Lung (tissue), 12 donors: ENCODE results near the gene SLC44A1. TPM values are rescaled to one million over a fixed set of nuclear protein-coding genes. Genes with fewer than 3 reads are reported as not detected.
A peak's percentile ranks its signal among the peaks of the same experiment; 100 is the strongest.

Experiments used
- ATAC-seq: fragments of 200-7000 bp; cut with Tn5 transposase; one replicate; pipeline ENCODE4 v1.9.1; 2020; ENCODE audit warnings: moderate number of reproducible peaks; ENCODE audit not compliant: insufficient read depth, low FRiP score
- DNase-seq, 3 donors: peaks; one replicate each; pipeline ENCODE4 v3.0.0-alpha.2; 2013 to 2017
- H3K27ac ChIP-seq, 2 donors: one replicate each; pipeline ENCODE4 v1.5.1; 2013; ENCODE audit warnings: mild to moderate bottlenecking in 2 of 2, moderate library complexity in 2 of 2, control low read depth in 1 of 2, inconsistent platforms in 1 of 2, low read depth in 1 of 2, low read length in 1 of 2
- H3K27me3 ChIP-seq, 3 donors: one replicate each; pipeline ENCODE4 v1.5.1; 2013; ENCODE audit warnings: low read length in 2 of 3; ENCODE audit not compliant: control insufficient read depth in 3 of 3, insufficient read depth in 3 of 3
- H3K36me3 ChIP-seq, 4 donors: one replicate each; pipeline ENCODE4 v1.5.1; 2013; ENCODE audit warnings: low read length in 4 of 4, mild to moderate bottlenecking in 1 of 4, moderate library complexity in 1 of 4; ENCODE audit not compliant: control insufficient read depth in 4 of 4, insufficient read depth in 4 of 4
- H3K4me1 ChIP-seq, 5 donors: one replicate each; pipeline ENCODE4 v1.5.1; 2013; ENCODE audit warnings: low read length in 5 of 5, mild to moderate bottlenecking in 2 of 5, moderate library complexity in 1 of 5; ENCODE audit not compliant: control insufficient read depth in 5 of 5, insufficient read depth in 5 of 5
- H3K4me3 ChIP-seq: one replicate; pipeline ENCODE4 v1.5.1; 2013; ENCODE audit warnings: mild to moderate bottlenecking, control low read depth, moderate library complexity
- H3K9ac ChIP-seq, 2 donors: one replicate each; pipeline ENCODE4 v1.5.1; 2013; ENCODE audit warnings: low read length in 2 of 2, control low read depth in 1 of 2; ENCODE audit not compliant: insufficient read depth in 1 of 2
- H3K9me3 ChIP-seq, 4 donors: one replicate each; pipeline ENCODE4 v1.5.1; 2013; ENCODE audit warnings: low read length in 3 of 4, mild to moderate bottlenecking in 1 of 4, moderate library complexity in 1 of 4; ENCODE audit not compliant: control insufficient read depth in 4 of 4, insufficient read depth in 3 of 4
- CTCF ChIP-seq: IDR thresholded peaks from 2 replicates; pipeline ENCODE4 v1.5.1; 2012; ENCODE audit warnings: mild to moderate bottlenecking; ENCODE audit errors: control extremely low read depth, extremely low read depth
- WGBS, 2 donors: extraction: QIAGEN DNeasy Blood & Tissue Kit; methylation state at CpG; one replicate each; pipeline ENCODE4 v1.1.7; 2013; 5-methylcytosine and 5-hydroxymethylcytosine counted together
- polyA plus RNA-seq, 2 donors: library from polyadenylated mRNA; stranded (reverse); fragments of 200-250 nt; gene quantifications; one replicate each; pipeline ENCODE4 v1.2.1, GENCODE V29; 2013
- total RNA-seq, 2 donors: library from RNA; depleted of rRNA in 1 of 2; stranded (reverse); fragments of >200 nt in 1 of 2; gene quantifications; one replicate each; pipeline ENCODE4 v1.2.1, GENCODE V29; 2014 to 2021
- donor health status: control.
- donor health status: control.
- donor health status: Bipolar disorder and iron deficiency.
- donor health status: healthy.
- donor health status: DM: yes; HTN: yes; CAD: no.

The SLC44A1 gene
- total and polyA plus RNA-seq, 4 donors: 13.0 to 61.7 (median 33.8) TPM

GRCh38 chr9:105444130-105444529 is 199.7 kb downstream of the SLC44A1 start:
- H3K36me3 ChIP-seq: no peaks in the 10 kb centered on the region

DNA sequence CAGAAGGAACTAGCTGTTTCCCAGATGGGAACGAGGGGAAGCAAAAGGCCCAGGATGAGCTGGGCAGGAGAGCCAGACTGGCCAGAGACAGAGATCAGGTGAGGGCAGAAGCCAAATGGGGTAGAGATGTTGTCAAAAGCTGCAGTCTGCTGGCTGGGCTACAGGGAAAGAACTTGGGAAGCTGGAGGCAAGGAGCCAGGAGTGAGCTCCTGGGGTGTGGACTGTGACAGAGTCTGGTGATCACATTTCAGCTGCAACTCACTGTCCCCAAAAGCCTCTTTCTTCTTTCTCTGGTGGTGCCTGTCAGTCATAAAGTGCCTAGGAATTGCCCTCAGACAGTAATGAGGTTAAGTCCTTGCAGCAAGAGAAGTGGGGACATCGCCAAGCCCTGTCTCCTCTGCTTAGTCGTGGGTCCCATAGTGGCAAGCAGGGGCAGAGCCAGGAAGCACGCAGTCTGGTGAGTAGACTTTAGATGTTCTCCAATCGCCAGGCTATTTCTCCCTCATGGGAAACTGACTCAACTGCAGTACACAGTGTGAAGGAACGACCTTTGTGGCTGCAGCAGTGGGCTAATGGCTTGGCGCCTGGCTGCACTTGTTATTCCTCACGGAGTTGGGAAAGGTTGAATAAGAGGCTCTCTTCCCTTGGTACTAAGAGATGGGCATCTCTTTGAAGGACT is 200.9 kb downstream of the SLC44A1 start:
- no peaks in the 10 kb centered on the region for H3K9me3 ChIP-seq
- TF ChIP-seq CTCF: no peak
- H3K4me3 ChIP-seq: no peak overlapping the region
- no peaks in the 10 kb centered on the region for H3K36me3 ChIP-seq
- WGBS, 2 donors: 87 to 91% methylated on average over 8 of the region's 8 CpGs
- H3K27me3 ChIP-seq: no peaks in the 10 kb centered on the region
- ATAC-seq (no peak), DNase-seq (no peak)
- no peak overlapping the region for H3K9ac ChIP-seq
- no peak overlapping the region for H3K27ac ChIP-seq
- H3K4me1 ChIP-seq: peaks cover 0 to 16% (median 0%) of the 10 kb centered on the region in 5 donors

More at GRCh38 chr9:105444130-105444529, 199.7 kb downstream of the SLC44A1 start:
- WGBS, 2 donors: 62 to 71% methylated on average over 4 of the region's 4 CpGs
- DNase-seq: no peak
- H3K4me1 ChIP-seq: peaks cover 0 to 8% (median 0%) of the 10 kb centered on the region in 5 donors
- H3K4me3 ChIP-seq: no peak overlapping the region
- no peak for ATAC-seq
- H3K27ac ChIP-seq: no peak overlapping the region
- TF ChIP-seq CTCF: no peak
- H3K9ac ChIP-seq: no peak overlapping the region
- H3K27me3 ChIP-seq: no peaks in the 10 kb centered on the region
- H3K9me3 ChIP-seq: no peaks in the 10 kb centered on the region

DNA sequence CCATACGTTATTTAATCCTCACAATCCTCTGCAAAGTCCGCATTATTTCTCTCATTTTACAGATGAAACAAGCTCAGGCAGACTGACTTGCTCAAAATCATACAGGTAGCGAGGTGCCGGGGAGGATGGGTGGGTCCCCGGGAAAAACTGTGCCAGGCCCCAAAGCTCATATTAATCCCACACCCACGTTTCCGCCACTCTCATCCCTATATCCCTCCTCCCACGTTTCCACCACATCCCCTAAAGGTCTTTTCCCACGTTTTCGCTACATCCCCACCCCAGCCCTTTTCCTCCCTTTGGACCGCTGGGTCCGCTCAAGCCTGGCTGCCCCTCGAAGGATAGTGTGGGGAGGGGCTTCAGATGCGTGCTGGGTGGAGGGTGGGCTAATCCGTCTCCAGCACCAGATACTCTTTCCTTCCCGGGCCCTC is 202.9 kb downstream of the SLC44A1 start:
- no peaks in the 10 kb centered on the region for H3K9me3 ChIP-seq
- WGBS, 2 donors: 27 to 35% methylated on average over 16 of the region's 16 CpGs
- no peak for TF ChIP-seq CTCF
- peak overlapping the region in 1 of 2 donors; percentile 70 for H3K9ac ChIP-seq
- ATAC-seq: peak; percentile 1
- peaks cover 0 to 16% (median 0%) of the 10 kb centered on the region in 5 donors for H3K4me1 ChIP-seq
- DNase-seq: no peak
- H3K27ac ChIP-seq: peak overlapping the region; percentile 52 to 70
- no peaks in the 10 kb centered on the region for H3K36me3 ChIP-seq
- peak overlapping the region; percentile 76 for H3K4me3 ChIP-seq
- no peaks in the 10 kb centered on the region for H3K27me3 ChIP-seq
